ENCODE results near the gene POLD2. TPM values are rescaled to one million over a fixed set of nuclear protein-coding genes. Genes with fewer than 3 reads are reported as not detected.

Gene POLD2
- total RNA-seq, 1 experiment from 2014 or later: 131 TPM

DNA sequence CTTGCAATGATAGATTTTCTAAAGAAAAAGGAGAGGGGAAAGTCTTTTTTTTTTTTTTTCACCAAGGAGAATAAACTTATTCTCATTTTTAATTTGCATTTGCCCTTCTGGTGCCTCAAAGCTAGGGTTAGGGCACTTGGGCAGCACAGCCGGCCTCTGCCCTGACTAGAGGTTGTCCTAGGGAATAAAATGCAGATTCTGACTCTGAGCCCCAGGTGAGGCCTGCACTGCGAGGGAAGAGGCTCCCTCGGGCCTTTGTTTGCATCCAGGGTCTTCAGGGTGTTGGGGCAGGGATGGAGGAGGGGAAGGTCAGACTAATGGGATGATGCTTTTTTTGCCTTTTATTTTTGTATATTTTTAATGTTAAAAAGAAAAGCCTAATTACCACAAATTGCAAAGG, 9.9 kb upstream of the POLD2 start:
- no peak overlapping the region for H4K8ac ChIP-seq (replicated peaks; ENCODE audit: insufficient read length, low read depth, low read length)

More for the DNA sequence above, 9.9 kb upstream of the POLD2 start:
- H4K20me1 ChIP-seq (ENCODE audit: control insufficient read depth, insufficient read depth, insufficient read length): no peaks in the 10 kb centered on the region
- H3K23me2 ChIP-seq (ENCODE audit: insufficient read length, low read depth, low read length, poor library complexity, severe bottlenecking): no peaks in the 10 kb centered on the region
- no peak overlapping the region for H2BK20ac ChIP-seq (ENCODE audit: low read depth, low read length, poor library complexity, severe bottlenecking)
- TF ChIP-seq, protein P1, sequence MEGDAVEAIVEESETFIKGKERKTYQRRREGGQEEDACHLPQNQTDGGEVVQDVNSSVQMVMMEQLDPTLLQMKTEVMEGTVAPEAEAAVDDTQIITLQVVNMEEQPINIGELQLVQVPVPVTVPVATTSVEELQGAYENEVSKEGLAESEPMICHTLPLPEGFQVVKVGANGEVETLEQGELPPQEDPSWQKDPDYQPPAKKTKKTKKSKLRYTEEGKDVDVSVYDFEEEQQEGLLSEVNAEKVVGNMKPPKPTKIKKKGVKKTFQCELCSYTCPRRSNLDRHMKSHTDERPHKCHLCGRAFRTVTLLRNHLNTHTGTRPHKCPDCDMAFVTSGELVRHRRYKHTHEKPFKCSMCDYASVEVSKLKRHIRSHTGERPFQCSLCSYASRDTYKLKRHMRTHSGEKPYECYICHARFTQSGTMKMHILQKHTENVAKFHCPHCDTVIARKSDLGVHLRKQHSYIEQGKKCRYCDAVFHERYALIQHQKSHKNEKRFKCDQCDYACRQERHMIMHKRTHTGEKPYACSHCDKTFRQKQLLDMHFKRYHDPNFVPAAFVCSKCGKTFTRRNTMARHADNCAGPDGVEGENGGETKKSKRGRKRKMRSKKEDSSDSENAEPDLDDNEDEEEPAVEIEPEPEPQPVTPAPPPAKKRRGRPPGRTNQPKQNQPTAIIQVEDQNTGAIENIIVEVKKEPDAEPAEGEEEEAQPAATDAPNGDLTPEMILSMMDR (conservative IDR thresholded peaks at IDR 0.05): no peak
- no peak overlapping the region for H2AK5ac ChIP-seq (ENCODE audit: insufficient read length, low read length)
- H3K27ac Mint-ChIP-seq: no peak overlapping the region; a peak in 1 of 7 replicates
- no peak overlapping the region for H3T11ph ChIP-seq (ENCODE audit: low read length)
- no peaks in the 10 kb centered on the region; a peak in 1 of 5 replicates for H3K9me3 Mint-ChIP-seq
- no peak overlapping the region for H3K56ac ChIP-seq (ENCODE audit: insufficient read length, low read depth, low read length)
- no peak overlapping the region for H2BK12ac ChIP-seq (ENCODE audit: insufficient read length, low read depth, low read length)
- no peak overlapping the region for H3K14ac ChIP-seq (ENCODE audit: insufficient read depth, low read length)
- H3K79me1 ChIP-seq (ENCODE audit: insufficient read depth, low read depth, low read length, poor library complexity, severe bottlenecking): no peaks in the 10 kb centered on the region
- no peak overlapping the region for H3K4me2 ChIP-seq (ENCODE audit: insufficient read depth, insufficient read length, low read length)
- H3K4me3 Mint-ChIP-seq: no peak overlapping the region; a peak in 1 of 5 replicates
- H3K18ac ChIP-seq (ENCODE audit: insufficient read length, low read depth, low read length): no peak overlapping the region
- H3K4ac ChIP-seq (ENCODE audit: low read depth, low read length): no peak overlapping the region
- H3K79me2 ChIP-seq (ENCODE audit: insufficient read depth, low read length): no peaks in the 10 kb centered on the region
- no peak overlapping the region for H4K5ac ChIP-seq (ENCODE audit: insufficient read length, low read depth, low read length)
- no peak overlapping the region for H2BK5ac ChIP-seq (ENCODE audit: insufficient read length, low read length)
- H4K91ac ChIP-seq (ENCODE audit: insufficient read length, low read depth, low read length): no peak overlapping the region
- H3K4me1 Mint-ChIP-seq: peaks cover 12 to 22% of the 10 kb centered on the region in 2 experiments
- H3K27me3 ChIP-seq (ENCODE audit: insufficient read depth, low read length): no peaks in the 10 kb centered on the region; the same call in 1 of the 2 replicates
- no peaks in the 10 kb centered on the region for H3K36me3 Mint-ChIP-seq (ENCODE audit: insufficient read depth in 1 of 3, low read depth in 3 of 3)
- no peak overlapping the region for H2AFZ ChIP-seq (ENCODE audit: low read length)
- no peak overlapping the region for H3K9ac ChIP-seq (ENCODE audit: extremely low read depth, insufficient read length, low read length)
- no CpG with 5 or more reads among the region's 3 CpGs for WGBS (ENCODE audit: extremely low coverage, insufficient read length, low lambda C conversion rate)
- H3K4me1 ChIP-seq (ENCODE audit: insufficient read depth, low read length): no peaks in the 10 kb centered on the region; the same call in 1 of the 2 replicates
- H3K27me3 Mint-ChIP-seq (ENCODE audit: low read depth): peaks cover 64% of the 10 kb centered on the region
- no peak for DNase-seq
- no peak overlapping the region for H3K23ac ChIP-seq (ENCODE audit: insufficient read length, low read depth, low read length)
- H2BK120ac ChIP-seq (ENCODE audit: low read depth, low read length, poor library complexity, severe bottlenecking): no peak overlapping the region
- no peak overlapping the region for H3K27ac ChIP-seq (ENCODE audit: insufficient read length, low read depth, low read length)
- no peak overlapping the region for H2BK15ac ChIP-seq (ENCODE audit: low read depth, low read length)
- no peaks in the 10 kb centered on the region for H3K9me3 ChIP-seq (ENCODE audit: control insufficient read depth, low read depth, low read length)
